Measurements from ENCODE around the gene ARPC2.

Gene ARPC2

GRCh38 chr2:218256612-218257350 is 39.8 kb downstream of the ARPC2 start:
- DNase-seq: no peak

GRCh38 chr2:218257390-218257981 is 40.5 kb downstream of the ARPC2 start:
- DNase-seq: no peak

- peak; percentile 81 for DNase-seq
Observed at GRCh38 chr2:218259099-218259961, 42.3 kb downstream of the ARPC2 start.

DNA sequence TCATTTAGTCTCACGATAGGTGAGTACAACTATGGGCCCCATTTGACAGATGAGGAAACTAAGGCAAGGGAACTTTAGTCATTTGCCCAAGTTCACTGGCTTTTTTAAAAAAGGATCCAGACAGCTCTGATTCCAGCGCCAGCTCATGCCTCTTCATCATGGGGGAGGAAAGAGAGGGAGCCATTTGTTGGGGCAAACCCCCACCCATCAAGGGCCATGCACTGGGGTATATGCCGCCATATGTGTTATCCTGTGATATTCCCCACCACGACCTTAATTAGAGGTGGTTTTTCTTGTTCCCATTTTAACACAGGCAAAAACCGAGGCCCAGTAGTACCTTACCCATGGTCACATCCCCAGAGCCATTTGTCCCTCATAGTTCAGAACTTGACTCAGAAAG is 43.2 kb downstream of the ARPC2 start:
- DNase-seq: no peak

DNA sequence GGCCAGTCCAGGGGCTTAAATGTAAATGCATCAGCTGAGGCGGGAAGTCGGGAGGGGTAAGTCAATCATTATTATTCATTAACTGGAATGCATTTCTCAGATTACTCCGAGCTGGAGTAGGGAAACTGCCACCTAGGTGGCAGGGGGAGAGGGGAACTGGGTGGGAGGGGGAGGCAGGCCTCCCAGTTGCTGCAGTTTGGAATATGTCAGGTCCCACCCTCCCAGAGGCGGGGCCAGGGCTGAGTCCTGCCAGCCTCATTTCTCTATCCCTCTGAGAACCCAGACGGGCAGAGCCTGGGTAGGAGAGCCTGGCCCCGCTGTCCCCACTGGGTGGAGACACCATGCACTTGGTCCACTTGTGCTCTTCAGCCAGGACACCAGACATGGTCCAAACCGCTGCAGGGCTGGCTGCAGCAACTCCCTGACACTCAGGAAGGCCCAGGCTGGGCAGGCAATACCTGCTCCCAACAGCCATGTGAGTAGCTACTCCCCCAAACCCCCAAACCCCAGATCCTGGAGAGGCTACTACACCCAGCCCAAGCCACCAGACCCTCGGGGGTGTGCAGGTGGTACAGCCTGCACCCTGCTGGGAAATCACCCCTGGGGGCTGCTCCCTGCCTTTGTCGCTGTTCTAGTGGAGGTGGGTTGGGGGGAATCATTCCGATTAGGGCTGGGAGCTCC is 43.9 kb downstream of the ARPC2 start, which contains the start of gene GPBAR1:
Gene GPBAR1, plus strand, starts transcription at position 274 of the 681 bp plus-strand sequence. CDS start 1,710 bp downstream, outside the sequence.
- DNase-seq: no peak

DNA sequence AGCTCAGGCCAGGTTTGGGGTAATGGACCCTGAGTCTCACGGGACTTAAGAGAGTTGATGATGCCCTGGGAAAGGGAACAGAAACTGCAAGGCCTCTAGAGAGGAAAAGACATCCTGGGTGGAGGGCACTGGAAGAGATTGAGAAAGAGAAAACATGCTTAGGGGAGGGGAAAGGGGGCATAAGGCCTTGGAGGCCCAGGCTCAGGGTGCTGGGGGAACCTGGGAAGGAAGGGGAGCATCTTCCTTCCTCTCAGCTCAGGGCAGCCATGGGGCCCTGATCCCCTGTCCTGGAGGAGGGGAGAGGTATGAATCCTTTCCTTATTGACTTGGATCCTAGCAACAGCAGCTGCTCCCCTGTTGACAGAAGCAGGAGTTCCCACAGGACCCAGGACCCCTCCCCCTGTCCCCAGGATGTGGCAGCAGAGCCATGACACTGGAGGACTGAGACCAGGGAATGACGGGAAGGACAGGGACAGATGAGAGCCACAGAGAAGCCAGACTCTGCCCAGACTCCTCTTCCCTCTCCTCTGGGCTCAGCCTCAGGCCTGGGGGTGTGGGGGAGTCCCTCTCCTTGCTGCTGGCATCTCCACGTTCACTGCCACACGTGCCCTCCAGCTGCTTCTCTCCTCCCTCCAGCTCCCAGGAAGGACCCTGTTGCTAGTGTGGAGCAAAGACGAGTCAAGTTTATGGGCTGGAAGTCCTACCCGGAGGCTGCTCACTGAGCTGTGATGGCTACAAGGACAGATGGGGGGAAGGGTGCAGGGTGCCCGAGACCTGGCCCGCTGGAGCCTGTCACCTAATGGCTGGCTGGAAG is 44.6 kb downstream of the ARPC2 start:
- no peak for DNase-seq

DNA sequence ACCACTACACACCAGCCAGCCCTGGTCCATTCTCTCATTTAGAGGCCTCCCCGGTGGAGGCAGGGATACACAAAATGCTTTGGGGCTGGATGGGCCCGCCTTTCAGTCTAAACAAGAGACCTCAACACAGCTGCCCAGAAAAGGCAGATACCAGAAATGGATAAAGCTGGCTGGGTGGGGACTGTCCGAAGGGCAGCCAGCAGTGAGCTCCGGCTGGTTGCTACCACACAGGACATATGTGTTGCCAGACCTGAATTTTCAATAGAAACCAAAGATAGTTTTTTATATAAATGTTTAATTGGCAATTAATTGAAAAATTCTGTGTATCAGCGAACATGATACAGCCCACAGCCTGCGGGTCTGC is 45.2 kb downstream of the ARPC2 start:
- no peak for DNase-seq

DNA sequence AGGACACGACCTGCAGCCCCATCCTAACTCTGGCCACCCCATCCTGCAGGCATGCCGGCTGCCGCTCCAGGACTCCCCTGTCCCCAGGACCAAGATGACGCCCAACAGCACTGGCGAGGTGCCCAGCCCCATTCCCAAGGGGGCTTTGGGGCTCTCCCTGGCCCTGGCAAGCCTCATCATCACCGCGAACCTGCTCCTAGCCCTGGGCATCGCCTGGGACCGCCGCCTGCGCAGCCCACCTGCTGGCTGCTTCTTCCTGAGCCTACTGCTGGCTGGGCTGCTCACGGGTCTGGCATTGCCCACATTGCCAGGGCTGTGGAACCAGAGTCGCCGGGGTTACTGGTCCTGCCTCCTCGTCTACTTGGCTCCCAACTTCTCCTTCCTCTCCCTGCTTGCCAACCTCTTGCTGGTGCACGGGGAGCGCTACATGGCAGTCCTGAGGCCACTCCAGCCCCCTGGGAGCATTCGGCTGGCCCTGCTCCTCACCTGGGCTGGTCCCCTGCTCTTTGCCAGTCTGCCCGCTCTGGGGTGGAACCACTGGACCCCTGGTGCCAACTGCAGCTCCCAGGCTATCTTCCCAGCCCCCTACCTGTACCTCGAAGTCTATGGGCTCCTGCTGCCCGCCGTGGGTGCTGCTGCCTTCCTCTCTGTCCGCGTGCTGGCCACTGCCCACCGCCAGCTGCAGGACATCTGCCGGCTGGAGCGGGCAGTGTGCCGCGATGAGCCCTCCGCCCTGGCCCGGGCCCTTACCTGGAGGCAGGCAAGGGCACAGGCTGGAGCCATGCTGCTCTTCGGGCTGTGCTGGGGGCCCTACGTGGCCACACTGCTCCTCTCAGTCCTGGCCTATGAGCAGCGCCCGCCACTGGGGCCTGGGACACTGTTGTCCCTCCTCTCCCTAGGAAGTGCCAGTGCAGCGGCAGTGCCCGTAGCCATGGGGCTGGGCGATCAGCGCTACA is 45.9 kb downstream of the ARPC2 start:
- no peak for DNase-seq

GRCh38 chr2:218263817-218264641 is 47.0 kb downstream of the ARPC2 start:
- DNase-seq: no peak

DNA sequence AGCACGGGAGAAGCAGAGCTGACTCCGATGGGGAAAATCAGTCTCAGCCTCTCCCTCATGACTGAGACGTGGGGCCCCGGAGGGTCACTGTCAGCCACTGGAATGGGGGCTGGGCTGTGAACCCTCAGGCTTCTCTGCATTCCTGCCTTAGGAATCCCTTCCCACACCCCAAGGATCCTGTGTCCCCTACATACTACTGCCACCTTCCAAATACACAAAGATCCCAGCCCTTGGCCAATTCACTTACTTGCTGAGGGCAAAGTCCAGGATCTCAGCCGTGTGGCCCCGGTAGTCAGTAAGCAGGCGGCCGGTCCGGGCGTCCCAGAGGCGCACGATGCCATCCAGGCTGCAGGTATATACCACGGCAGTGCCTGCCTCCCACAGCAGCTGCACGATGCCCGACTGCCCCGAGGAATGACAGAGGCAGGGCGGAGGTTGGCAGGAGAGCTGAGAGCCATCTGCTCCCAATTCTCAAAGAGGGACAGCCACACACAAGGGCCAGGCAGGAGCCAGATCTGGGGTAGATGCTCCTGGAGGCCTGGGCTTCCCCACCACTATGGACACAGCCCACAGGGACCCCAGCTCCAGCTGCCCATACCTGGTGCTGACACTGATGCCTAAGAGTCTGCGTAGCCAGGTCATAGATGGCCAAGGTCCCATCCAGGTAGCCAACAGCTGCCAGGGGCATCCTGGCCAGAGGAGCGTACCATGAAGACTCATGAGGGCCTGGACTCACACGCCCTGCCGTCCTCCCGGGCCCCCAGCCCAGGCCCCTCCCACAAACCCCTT is 48.0 kb downstream of the ARPC2 start:
- DNase-seq: no peak

- no peak for DNase-seq
Observed at GRCh38 chr2:218265626-218266025, 48.6 kb downstream of the ARPC2 start.

- DNase-seq: no peak
Observed at GRCh38 chr2:218266316-218266979, 49.5 kb downstream of the ARPC2 start.

DNA sequence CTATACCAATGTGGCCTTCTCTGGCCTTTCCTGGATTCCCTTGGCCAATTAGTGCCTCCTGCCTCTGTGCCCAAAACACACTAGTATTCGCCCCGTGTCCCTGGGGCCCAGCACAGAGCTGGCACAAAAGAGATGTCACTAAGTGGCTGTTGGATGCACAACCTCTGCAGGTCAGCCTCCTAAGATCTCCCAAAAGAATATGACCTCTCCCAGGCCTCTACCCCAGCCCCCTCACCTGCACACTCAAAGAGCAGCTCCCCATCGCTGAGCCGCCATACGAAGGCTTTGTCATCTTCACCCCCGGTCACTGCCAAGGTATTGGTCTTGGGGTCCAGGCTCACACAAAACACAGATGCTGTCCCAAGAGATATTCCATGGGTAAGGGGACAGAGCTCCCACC is 50.3 kb downstream of the ARPC2 start:
- DNase-seq: no peak

- DNase-seq: peak; percentile 99
Observed at GRCh38 chr2:218269900-218270720, 53.1 kb downstream of the ARPC2 start, which contains the start of the genes AAMP and PNKD. Gene AAMP, minus strand, starts transcription at chr2:218270137. Its CDS starts 51 bp downstream, at chr2:218270086. Gene PNKD, plus strand, starts transcription at chr2:218270519. Its CDS starts 17 bp downstream, at chr2:218270536.

- no peak for DNase-seq
Observed at GRCh38 chr2:218270721-218271486, 53.9 kb downstream of the ARPC2 start.

DNA sequence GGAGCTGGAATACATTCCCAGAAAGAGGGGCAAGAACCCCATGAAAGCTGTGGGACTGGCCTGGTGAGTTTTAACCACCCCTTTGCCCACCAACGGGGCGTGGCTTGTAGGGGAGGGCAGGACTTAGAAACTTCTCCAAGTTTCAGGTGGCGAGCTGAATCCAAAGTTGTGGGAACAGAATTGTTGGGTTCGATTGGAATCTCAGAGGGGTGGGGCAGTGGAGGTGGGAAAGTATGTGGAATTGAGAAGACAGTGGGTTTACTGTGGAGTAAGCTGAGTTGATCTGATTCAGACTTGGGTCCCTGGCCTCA is 54.5 kb downstream of the ARPC2 start:
- no peak for DNase-seq
